H9 (cell line): ENCODE data around the gene TGFBRAP1. TPM values are rescaled to one million over a fixed set of nuclear protein-coding genes. Genes with fewer than 3 reads are reported as not detected.
A peak's percentile ranks its signal among the peaks of the same experiment; 100 is the strongest.

Experiments used
- DNase-seq: peaks from one replicate; pipeline ENCODE4 v3.0.0-alpha.2; 2017
- H2AFZ ChIP-seq: one replicate; pipeline ENCODE4 v1.6.1; 2013; ENCODE audit warnings: mild to moderate bottlenecking, low read length, control low read depth, moderate library complexity
- H2AK5ac ChIP-seq: 2 replicates; pipeline ENCODE4 v1.6.1; 2013; ENCODE audit warnings: low read length, control low read depth, mixed read lengths; ENCODE audit not compliant: insufficient read length
- H2BK120ac ChIP-seq: one replicate; pipeline ENCODE4 v1.6.1; 2013; ENCODE audit warnings: low read depth, mild to moderate bottlenecking, low read length, control low read depth, inconsistent platforms; ENCODE audit not compliant: poor library complexity, severe bottlenecking
- H2BK12ac ChIP-seq: 2 replicates; pipeline ENCODE4 v1.6.1; 2013; ENCODE audit warnings: low read length, control low read depth, mixed read lengths, low read depth; ENCODE audit not compliant: insufficient read length
- H2BK15ac ChIP-seq: 2 replicates; pipeline ENCODE4 v1.6.1; 2013; ENCODE audit warnings: low read depth, low read length, control low read depth
- H2BK20ac ChIP-seq: one replicate; pipeline ENCODE4 v1.6.1; 2013; ENCODE audit warnings: low read depth, mild to moderate bottlenecking, low read length, control low read depth, inconsistent platforms; ENCODE audit not compliant: poor library complexity, severe bottlenecking
- H2BK5ac ChIP-seq: 2 replicates; pipeline ENCODE4 v1.6.1; 2013; ENCODE audit warnings: low read length, control low read depth, mixed read lengths; ENCODE audit not compliant: insufficient read length
- H3K14ac ChIP-seq: 2 replicates; pipeline ENCODE4 v1.6.1; 2013; ENCODE audit warnings: low read length, control low read depth; ENCODE audit not compliant: insufficient read depth
- H3K18ac ChIP-seq: 2 replicates; pipeline ENCODE4 v1.6.1; 2013; ENCODE audit warnings: low read depth, mild to moderate bottlenecking, mixed read lengths, low read length, control low read depth; ENCODE audit not compliant: insufficient read length
- H3K23ac ChIP-seq: 2 replicates; pipeline ENCODE4 v1.6.1; 2013; ENCODE audit warnings: low read length, control low read depth, mixed read lengths, low read depth; ENCODE audit not compliant: insufficient read length
- H3K23me2 ChIP-seq: 2 replicates; pipeline ENCODE4 v1.6.1; 2013; ENCODE audit warnings: low read depth, mild to moderate bottlenecking, mixed read lengths, low read length, control low read depth; ENCODE audit not compliant: insufficient read length, poor library complexity, severe bottlenecking
- H3K27ac ChIP-seq: 2 replicates; pipeline ENCODE4 v1.5.1; 2013; ENCODE audit warnings: low read length, control low read depth, mixed read lengths, low read depth; ENCODE audit not compliant: insufficient read length
- H3K27me3 ChIP-seq: 2 replicates; pipeline ENCODE4 v1.6.1; 2013; ENCODE audit warnings: low read length, control low read depth, inconsistent platforms; ENCODE audit not compliant: insufficient read depth
- H3K4ac ChIP-seq: 2 replicates; pipeline ENCODE4 v1.6.1; 2013; ENCODE audit warnings: low read depth, mild to moderate bottlenecking, control low read depth, inconsistent platforms, low read length, moderate library complexity
- H3K4me1 ChIP-seq: 2 replicates; pipeline ENCODE4 v1.6.1; 2013; ENCODE audit warnings: low read length, control low read depth, inconsistent platforms; ENCODE audit not compliant: insufficient read depth
- H3K4me2 ChIP-seq: 2 replicates; pipeline ENCODE4 v1.6.1; 2013; ENCODE audit warnings: low read length, control low read depth, mixed read lengths; ENCODE audit not compliant: insufficient read length, insufficient read depth
- H3K56ac ChIP-seq: 2 replicates; pipeline ENCODE4 v1.6.1; 2013; ENCODE audit warnings: low read depth, mild to moderate bottlenecking, mixed read lengths, low read length, control low read depth; ENCODE audit not compliant: insufficient read length
- H3K79me1 ChIP-seq: 2 replicates; pipeline ENCODE4 v1.6.1; 2013; ENCODE audit warnings: low read depth, mild to moderate bottlenecking, moderate library complexity, low read length, control low read depth, inconsistent platforms; ENCODE audit not compliant: insufficient read depth, poor library complexity, severe bottlenecking
- H3K79me2 ChIP-seq: 2 replicates; pipeline ENCODE4 v1.6.1; 2013; ENCODE audit warnings: low read length, control low read depth, inconsistent platforms; ENCODE audit not compliant: insufficient read depth
- H3K9ac ChIP-seq: 2 replicates; pipeline ENCODE4 v1.6.1; 2013; ENCODE audit warnings: low read length, control low read depth, mixed read lengths; ENCODE audit not compliant: insufficient read length; ENCODE audit errors: extremely low read depth
- H3K9me3 ChIP-seq: one replicate; pipeline ENCODE4 v1.6.1; 2013; ENCODE audit warnings: low read depth, low read length, inconsistent platforms; ENCODE audit not compliant: control insufficient read depth
- H3T11ph ChIP-seq: one replicate; pipeline ENCODE4 v1.6.1; 2013; ENCODE audit warnings: mild to moderate bottlenecking, low read length, control low read depth, inconsistent platforms
- H4K20me1 ChIP-seq: one replicate; pipeline ENCODE4 v1.6.1; 2013; ENCODE audit not compliant: control insufficient read depth, insufficient read length, insufficient read depth
- H4K5ac ChIP-seq: 2 replicates; pipeline ENCODE4 v1.6.1; 2013; ENCODE audit warnings: low read depth, mild to moderate bottlenecking, mixed read lengths, low read length, control low read depth; ENCODE audit not compliant: insufficient read length
- H4K8ac ChIP-seq: replicated peaks from 2 replicates; pipeline ENCODE4 v1.6.1; 2013; ENCODE audit warnings: low read length, control low read depth, mixed read lengths, low read depth; ENCODE audit not compliant: insufficient read length
- H4K91ac ChIP-seq: 2 replicates; pipeline ENCODE4 v1.6.1; 2013; ENCODE audit warnings: low read depth, mild to moderate bottlenecking, moderate library complexity, mixed read lengths, low read length, control low read depth; ENCODE audit not compliant: insufficient read length
- H3K27ac Mint-ChIP-seq, 3 experiments: 2 replicates in 2 of 3; 3 replicates in 1 of 3; pipeline ENCODE4 v1.8.0; 2020 to 2021; ENCODE audit warnings: mixed read lengths in 3 of 3, mild to moderate bottlenecking in 1 of 3, moderate library complexity in 1 of 3
- H3K27me3 Mint-ChIP-seq: 2 replicates; pipeline ENCODE4 v1.8.0; 2021; ENCODE audit warnings: low read depth, mild to moderate bottlenecking, moderate library complexity, mixed read lengths
- H3K36me3 Mint-ChIP-seq, 3 experiments: 2 replicates in 2 of 3; 3 replicates in 1 of 3; pipeline ENCODE4 v1.8.0; 2020 to 2021; ENCODE audit warnings: low read depth in 3 of 3, mixed read lengths in 3 of 3; ENCODE audit not compliant: insufficient read depth in 1 of 3
- H3K4me1 Mint-ChIP-seq, 2 experiments: 2 replicates each; pipeline ENCODE4 v1.8.0; 2020; ENCODE audit warnings: mixed read lengths in 2 of 2
- H3K4me3 Mint-ChIP-seq, 2 experiments: 2 replicates in 1 of 2; 3 replicates in 1 of 2; pipeline ENCODE4 v1.8.0; 2020 to 2021; ENCODE audit warnings: mild to moderate bottlenecking in 2 of 2, mixed read lengths in 2 of 2, moderate library complexity in 1 of 2
- H3K9me3 Mint-ChIP-seq, 2 experiments: 2 replicates in 1 of 2; 3 replicates in 1 of 2; pipeline ENCODE4 v1.8.0; 2020; ENCODE audit warnings: mild to moderate bottlenecking in 2 of 2, mixed read lengths in 2 of 2, moderate library complexity in 1 of 2
- whole genome bisulfite sequencing: extraction: QIAGEN DNeasy Blood & Tissue Kit; methylation state at CpG from one replicate; pipeline ENCODE4 v1.1.7; 2013; ENCODE audit warnings: missing lambda C conversion rate, low lambda C conversion rate, mixed read lengths; ENCODE audit not compliant: insufficient read length; ENCODE audit errors: extremely low coverage; 5-methylcytosine and 5-hydroxymethylcytosine counted together
- total RNA-seq: library from RNA; stranded (reverse); gene quantifications from 2 replicates; pipeline ENCODE4 v1.2.1, GENCODE V29; 2021
- TF ChIP-seq, protein P1 (sequence below): fragments of 200-600 bp; sonication (generic); conservative IDR thresholded peaks from 3 replicates; pipeline ENCODE4 v1.8.0; 2021; ENCODE audit warnings: antibody characterized with exemption, mild to moderate bottlenecking

TGFBRAP1 gene
- total RNA-seq, 1 experiment from 2014 or later, result 23.6 TPM

GRCh38 chr2:105235388-105236059 is 94.0 kb downstream of the TGFBRAP1 start:
- H4K8ac ChIP-seq, result no peak overlapping the region
- H3K27me3 Mint-ChIP-seq, result peaks cover 25% of the 10 kb centered on the region
- no peak overlapping the region for H3K4me3 Mint-ChIP-seq
- H2BK12ac ChIP-seq, result no peak overlapping the region
- H3K18ac ChIP-seq, result no peak overlapping the region
- H3K9me3 Mint-ChIP-seq, result no peaks in the 10 kb centered on the region
- no peak overlapping the region for H3T11ph ChIP-seq
- H3K4me2 ChIP-seq, result no peak overlapping the region
- H3K36me3 Mint-ChIP-seq, result no peaks in the 10 kb centered on the region
- no CpG with 5 or more reads among the region's 12 CpGs for WGBS
- H2BK120ac ChIP-seq, result no peak overlapping the region
- H2BK5ac ChIP-seq, result no peak overlapping the region
- H3K23ac ChIP-seq, result no peak overlapping the region
- peak overlapping the region in 1 of 3 experiments; percentile 20; a peak in 1 of 7 replicates for H3K27ac Mint-ChIP-seq
- H3K27me3 ChIP-seq, result no peaks in the 10 kb centered on the region
- H3K4me1 Mint-ChIP-seq, result peaks cover 14% of the 10 kb centered on the region in 2 experiments
- H3K79me2 ChIP-seq, result no peaks in the 10 kb centered on the region
- no peak overlapping the region for H2BK15ac ChIP-seq
- no peaks in the 10 kb centered on the region for H3K79me1 ChIP-seq
- H2AK5ac ChIP-seq, result no peak overlapping the region
- DNase-seq, result peak; percentile 82
- no peaks in the 10 kb centered on the region for H3K4me1 ChIP-seq
- no peaks in the 10 kb centered on the region for H3K9me3 ChIP-seq
- H3K27ac ChIP-seq, result no peak overlapping the region
- H4K91ac ChIP-seq, result no peak overlapping the region
- H3K14ac ChIP-seq, result no peak overlapping the region
- no peak overlapping the region for H2AFZ ChIP-seq
- TF ChIP-seq, protein P1, sequence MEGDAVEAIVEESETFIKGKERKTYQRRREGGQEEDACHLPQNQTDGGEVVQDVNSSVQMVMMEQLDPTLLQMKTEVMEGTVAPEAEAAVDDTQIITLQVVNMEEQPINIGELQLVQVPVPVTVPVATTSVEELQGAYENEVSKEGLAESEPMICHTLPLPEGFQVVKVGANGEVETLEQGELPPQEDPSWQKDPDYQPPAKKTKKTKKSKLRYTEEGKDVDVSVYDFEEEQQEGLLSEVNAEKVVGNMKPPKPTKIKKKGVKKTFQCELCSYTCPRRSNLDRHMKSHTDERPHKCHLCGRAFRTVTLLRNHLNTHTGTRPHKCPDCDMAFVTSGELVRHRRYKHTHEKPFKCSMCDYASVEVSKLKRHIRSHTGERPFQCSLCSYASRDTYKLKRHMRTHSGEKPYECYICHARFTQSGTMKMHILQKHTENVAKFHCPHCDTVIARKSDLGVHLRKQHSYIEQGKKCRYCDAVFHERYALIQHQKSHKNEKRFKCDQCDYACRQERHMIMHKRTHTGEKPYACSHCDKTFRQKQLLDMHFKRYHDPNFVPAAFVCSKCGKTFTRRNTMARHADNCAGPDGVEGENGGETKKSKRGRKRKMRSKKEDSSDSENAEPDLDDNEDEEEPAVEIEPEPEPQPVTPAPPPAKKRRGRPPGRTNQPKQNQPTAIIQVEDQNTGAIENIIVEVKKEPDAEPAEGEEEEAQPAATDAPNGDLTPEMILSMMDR, result peak; percentile 88
- no peak overlapping the region for H3K56ac ChIP-seq
- H3K23me2 ChIP-seq, result no peaks in the 10 kb centered on the region
- no peak overlapping the region for H2BK20ac ChIP-seq
- no peak overlapping the region for H3K4ac ChIP-seq
- H4K5ac ChIP-seq, result no peak overlapping the region
- H3K9ac ChIP-seq, result no peak overlapping the region
- no peaks in the 10 kb centered on the region for H4K20me1 ChIP-seq
